GM13977 (cell line): ENCODE measurements around the gene PTPRB.
A peak's percentile ranks its signal among the peaks of the same experiment; 100 is the strongest.

Experiments
- DNase-seq: peaks from one replicate; pipeline ENCODE4 v3.0.0; 2012; ENCODE audit warnings: low spot score
- in situ Hi-C: fragments of 300-500 bp; cut with MboI; formaldehyde crosslinking; loops from one replicate; pipeline ENCODE4 v1.12.0; 2022; ENCODE audit warnings: low sequenced_read_pairs, low pct_unique_long_range_greater_than_20kb, mixed read lengths, inconsistent platforms; ENCODE audit not compliant: unreplicated experiment
- TF ChIP-seq, protein P1 (sequence below): IDR thresholded peaks from 2 replicates; pipeline ENCODE4 v1.5.1; 2012; ENCODE audit warnings: mild to moderate bottlenecking, control low read depth; ENCODE audit not compliant: insufficient read depth; ENCODE audit errors: extremely low read depth, missing control alignments

Gene PTPRB

DNA sequence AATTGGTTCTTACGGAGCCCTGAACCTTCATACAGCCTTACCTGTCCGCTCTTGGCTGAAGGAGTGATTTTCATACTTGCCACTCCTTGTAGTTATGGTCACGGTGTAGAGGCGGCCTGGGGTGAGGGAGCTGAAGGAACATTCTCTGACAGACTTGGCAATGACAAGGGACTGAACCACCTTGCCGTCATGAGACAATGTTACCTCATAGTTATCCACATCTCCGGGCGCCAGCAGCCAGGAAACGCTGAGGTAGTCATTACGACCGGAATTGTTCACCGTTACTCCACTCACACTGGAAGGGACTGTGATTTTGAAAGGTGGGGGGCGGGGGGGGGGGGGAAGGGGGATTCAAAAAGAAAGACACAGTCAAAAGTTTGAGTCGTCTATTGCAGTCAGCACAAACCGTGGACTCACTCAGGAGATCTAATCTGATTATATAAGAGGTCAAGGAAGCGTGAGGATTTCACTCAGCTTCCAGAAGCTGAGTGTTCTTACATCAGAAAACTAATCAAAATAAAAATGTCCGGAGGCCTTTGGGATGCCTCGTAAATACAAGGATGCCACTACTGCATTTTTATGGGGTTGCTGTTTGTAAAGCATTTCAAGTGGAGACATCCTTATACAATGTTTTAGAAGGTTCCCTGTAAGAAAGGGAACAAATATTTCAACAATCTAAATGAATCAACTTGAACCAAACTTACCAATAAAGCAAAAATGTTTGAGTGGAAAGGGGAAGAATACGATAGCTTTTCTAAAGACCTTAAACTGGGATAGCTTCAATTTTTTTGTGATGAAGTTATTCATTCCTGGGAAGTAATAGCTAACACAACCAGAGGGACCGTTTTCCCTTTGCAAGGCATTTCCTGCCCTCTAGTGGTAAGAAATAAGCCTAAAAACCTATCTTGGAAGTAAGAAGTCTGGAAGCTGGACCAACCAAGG is 60.6 kb downstream of the PTPRB start:
- TF ChIP-seq, protein P1, sequence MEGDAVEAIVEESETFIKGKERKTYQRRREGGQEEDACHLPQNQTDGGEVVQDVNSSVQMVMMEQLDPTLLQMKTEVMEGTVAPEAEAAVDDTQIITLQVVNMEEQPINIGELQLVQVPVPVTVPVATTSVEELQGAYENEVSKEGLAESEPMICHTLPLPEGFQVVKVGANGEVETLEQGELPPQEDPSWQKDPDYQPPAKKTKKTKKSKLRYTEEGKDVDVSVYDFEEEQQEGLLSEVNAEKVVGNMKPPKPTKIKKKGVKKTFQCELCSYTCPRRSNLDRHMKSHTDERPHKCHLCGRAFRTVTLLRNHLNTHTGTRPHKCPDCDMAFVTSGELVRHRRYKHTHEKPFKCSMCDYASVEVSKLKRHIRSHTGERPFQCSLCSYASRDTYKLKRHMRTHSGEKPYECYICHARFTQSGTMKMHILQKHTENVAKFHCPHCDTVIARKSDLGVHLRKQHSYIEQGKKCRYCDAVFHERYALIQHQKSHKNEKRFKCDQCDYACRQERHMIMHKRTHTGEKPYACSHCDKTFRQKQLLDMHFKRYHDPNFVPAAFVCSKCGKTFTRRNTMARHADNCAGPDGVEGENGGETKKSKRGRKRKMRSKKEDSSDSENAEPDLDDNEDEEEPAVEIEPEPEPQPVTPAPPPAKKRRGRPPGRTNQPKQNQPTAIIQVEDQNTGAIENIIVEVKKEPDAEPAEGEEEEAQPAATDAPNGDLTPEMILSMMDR: peak; percentile 76
- in situ Hi-C loops: no loop called here
- peak; percentile 38 for DNase-seq

- in situ Hi-C loops: no loop called here
- DNase-seq: no peak
- TF ChIP-seq, protein P1: no peak
Observed at GRCh38 chr12:70571705-70572268, 65.4 kb downstream of the PTPRB start.

GRCh38 chr12:70571029-70571428 is 66.2 kb downstream of the PTPRB start:
- TF ChIP-seq, protein P1: no peak
- in situ Hi-C loops: no loop called here
- no peak for DNase-seq

- in situ Hi-C loops: no loop called here
- TF ChIP-seq, protein P1: no peak
- DNase-seq: no peak
Observed at GRCh38 chr12:70561550-70561949, 75.7 kb downstream of the PTPRB start.

DNA sequence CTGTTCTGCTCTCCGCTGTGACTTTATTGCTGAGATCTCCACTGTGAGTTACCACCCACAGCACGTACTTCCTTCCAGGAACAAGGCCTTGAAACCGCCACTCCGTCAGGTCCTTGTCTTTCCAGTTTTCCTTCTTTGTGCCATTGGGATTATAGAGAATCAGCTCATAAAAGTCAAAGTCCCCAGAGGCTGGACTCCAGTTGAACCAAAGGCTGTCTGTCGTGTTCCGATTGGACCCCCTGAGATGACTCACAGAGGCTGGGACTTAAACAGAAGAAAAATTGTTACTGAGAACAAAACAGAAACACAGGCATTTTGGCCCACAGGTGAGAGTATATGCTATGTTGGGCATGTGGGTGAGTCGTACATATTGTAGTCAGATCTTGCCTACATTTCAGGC is 76.6 kb downstream of the PTPRB start:
- TF ChIP-seq, protein P1: no peak
- in situ Hi-C loops: no loop called here
- DNase-seq: no peak

- TF ChIP-seq, protein P1: no peak
- DNase-seq: no peak
- in situ Hi-C loops: no loop called here
Observed at GRCh38 chr12:70559390-70559789, 77.8 kb downstream of the PTPRB start.
